ENCODE results near the gene MEGF6. TPM values are rescaled to one million over a fixed set of nuclear protein-coding genes. Genes with fewer than 3 reads are reported as not detected.

The MEGF6 gene
- total RNA-seq, 1 experiment from 2014 or later, result 21.3 TPM

DNA sequence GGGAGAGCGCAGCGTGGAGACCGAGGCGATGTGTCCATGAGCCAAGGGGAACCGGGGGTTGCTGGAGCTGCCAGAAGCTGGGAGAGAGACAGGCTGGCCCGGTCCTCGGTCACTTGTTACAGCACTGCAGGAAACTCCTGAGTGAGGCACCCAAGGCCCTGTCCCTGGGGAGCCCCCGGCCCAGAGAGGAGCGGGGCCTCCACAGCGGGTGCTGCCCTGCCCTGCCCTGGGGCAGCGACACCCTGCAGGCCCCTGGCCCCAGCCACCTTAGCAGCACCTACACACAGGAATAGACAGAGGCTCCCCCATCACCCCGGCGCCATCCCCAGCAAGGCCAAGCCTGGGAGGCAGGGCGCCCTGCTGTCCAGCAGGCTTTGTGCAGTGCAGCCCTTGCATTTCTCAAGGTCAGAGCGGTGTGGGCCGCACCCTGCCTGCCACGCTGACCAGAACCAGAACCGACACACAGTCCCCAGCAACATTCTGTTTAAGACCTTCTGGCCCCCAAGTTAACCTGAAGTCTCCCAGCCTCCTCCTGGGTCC, 6.6 kb upstream of the MEGF6 start:
- H2BK15ac ChIP-seq (ENCODE audit: low read depth, low read length), result no peak overlapping the region
- TF ChIP-seq, protein P1, sequence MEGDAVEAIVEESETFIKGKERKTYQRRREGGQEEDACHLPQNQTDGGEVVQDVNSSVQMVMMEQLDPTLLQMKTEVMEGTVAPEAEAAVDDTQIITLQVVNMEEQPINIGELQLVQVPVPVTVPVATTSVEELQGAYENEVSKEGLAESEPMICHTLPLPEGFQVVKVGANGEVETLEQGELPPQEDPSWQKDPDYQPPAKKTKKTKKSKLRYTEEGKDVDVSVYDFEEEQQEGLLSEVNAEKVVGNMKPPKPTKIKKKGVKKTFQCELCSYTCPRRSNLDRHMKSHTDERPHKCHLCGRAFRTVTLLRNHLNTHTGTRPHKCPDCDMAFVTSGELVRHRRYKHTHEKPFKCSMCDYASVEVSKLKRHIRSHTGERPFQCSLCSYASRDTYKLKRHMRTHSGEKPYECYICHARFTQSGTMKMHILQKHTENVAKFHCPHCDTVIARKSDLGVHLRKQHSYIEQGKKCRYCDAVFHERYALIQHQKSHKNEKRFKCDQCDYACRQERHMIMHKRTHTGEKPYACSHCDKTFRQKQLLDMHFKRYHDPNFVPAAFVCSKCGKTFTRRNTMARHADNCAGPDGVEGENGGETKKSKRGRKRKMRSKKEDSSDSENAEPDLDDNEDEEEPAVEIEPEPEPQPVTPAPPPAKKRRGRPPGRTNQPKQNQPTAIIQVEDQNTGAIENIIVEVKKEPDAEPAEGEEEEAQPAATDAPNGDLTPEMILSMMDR (conservative IDR thresholded peaks at IDR 0.05), result no peak

More for the DNA sequence above, 6.6 kb upstream of the MEGF6 start:
- H3K23ac ChIP-seq (ENCODE audit: insufficient read length, low read depth, low read length), result no peak overlapping the region
- H2AFZ ChIP-seq (ENCODE audit: low read length), result no peak overlapping the region
- no peak overlapping the region for H3T11ph ChIP-seq (ENCODE audit: low read length)
- H3K14ac ChIP-seq (ENCODE audit: insufficient read depth, low read length), result no peak overlapping the region; the same call in 1 of the 2 replicates
- no peaks in the 10 kb centered on the region; a peak in 1 of 5 replicates for H3K9me3 Mint-ChIP-seq
- no peak overlapping the region for H2BK12ac ChIP-seq (ENCODE audit: insufficient read length, low read depth, low read length)
- H3K27ac ChIP-seq (ENCODE audit: insufficient read length, low read depth, low read length), result no peak overlapping the region
- H3K4ac ChIP-seq (ENCODE audit: low read depth, low read length), result no peak overlapping the region
- no peaks in the 10 kb centered on the region; the same call in 1 of the 2 replicates for H3K4me1 ChIP-seq (ENCODE audit: insufficient read depth, low read length)
- H2BK5ac ChIP-seq (ENCODE audit: insufficient read length, low read length), result no peak overlapping the region
- DNase-seq, result no peak
- no peaks in the 10 kb centered on the region for H3K23me2 ChIP-seq (ENCODE audit: insufficient read length, low read depth, low read length, poor library complexity, severe bottlenecking)
- no CpG with 5 or more reads among the region's 18 CpGs for WGBS (ENCODE audit: extremely low coverage, insufficient read length, low lambda C conversion rate)
- peaks cover 24% of the 10 kb centered on the region for H3K27me3 Mint-ChIP-seq (ENCODE audit: low read depth)
- no peak overlapping the region for H4K8ac ChIP-seq (replicated peaks; ENCODE audit: insufficient read length, low read depth, low read length)
- H3K4me3 Mint-ChIP-seq, result no peak overlapping the region
- H4K91ac ChIP-seq (ENCODE audit: insufficient read length, low read depth, low read length), result no peak overlapping the region
- H4K20me1 ChIP-seq (ENCODE audit: control insufficient read depth, insufficient read depth, insufficient read length), result no peaks in the 10 kb centered on the region
- H4K5ac ChIP-seq (ENCODE audit: insufficient read length, low read depth, low read length), result no peak overlapping the region
- no peaks in the 10 kb centered on the region for H3K9me3 ChIP-seq (ENCODE audit: control insufficient read depth, low read depth, low read length)
- no peak overlapping the region for H3K4me2 ChIP-seq (ENCODE audit: insufficient read depth, insufficient read length, low read length)
- H3K9ac ChIP-seq (ENCODE audit: extremely low read depth, insufficient read length, low read length), result no peak overlapping the region
- H2AK5ac ChIP-seq (ENCODE audit: insufficient read length, low read length), result no peak overlapping the region
- no peaks in the 10 kb centered on the region for H3K79me1 ChIP-seq (ENCODE audit: insufficient read depth, low read depth, low read length, poor library complexity, severe bottlenecking)
- H2BK120ac ChIP-seq (ENCODE audit: low read depth, low read length, poor library complexity, severe bottlenecking), result no peak overlapping the region
- H3K4me1 Mint-ChIP-seq, result peaks cover 26 to 30% of the 10 kb centered on the region in 2 experiments
- no peak overlapping the region for H2BK20ac ChIP-seq (ENCODE audit: low read depth, low read length, poor library complexity, severe bottlenecking)
- no peaks in the 10 kb centered on the region for H3K36me3 Mint-ChIP-seq (ENCODE audit: insufficient read depth in 1 of 3, low read depth in 3 of 3)
- no peaks in the 10 kb centered on the region for H3K27me3 ChIP-seq (ENCODE audit: insufficient read depth, low read length)
- H3K79me2 ChIP-seq (ENCODE audit: insufficient read depth, low read length), result no peaks in the 10 kb centered on the region
- no peak overlapping the region for H3K56ac ChIP-seq (ENCODE audit: insufficient read length, low read depth, low read length)
- no peak overlapping the region for H3K18ac ChIP-seq (ENCODE audit: insufficient read length, low read depth, low read length)
- no peak overlapping the region for H3K27ac Mint-ChIP-seq
